Inflammatory macrophage (primary cell): ENCODE data around the gene TDO2.
"Not testable (repeated sequence)": the region's sequence is repeated elsewhere in the genome, so short reads cannot be mapped to it uniquely, and the experiment has no call there.

Experiments
- DNase-seq, 2 donors: peaks; one replicate each; pipeline ENCODE4 v3.0.0-alpha.2; 2020 to 2022
- total RNA-seq, 18 experiments: gene quantifications; one replicate each; lab custom pipeline; 2026; ENCODE audit warnings: mixed read lengths in 6 of 18, inconsistent platforms in 2 of 18; lab: John Stamatoyannopoulos, UW

TDO2 gene
- 0 to 1.2 (median 0.22) reads per million in 18 experiments for total RNA-seq

DNA sequence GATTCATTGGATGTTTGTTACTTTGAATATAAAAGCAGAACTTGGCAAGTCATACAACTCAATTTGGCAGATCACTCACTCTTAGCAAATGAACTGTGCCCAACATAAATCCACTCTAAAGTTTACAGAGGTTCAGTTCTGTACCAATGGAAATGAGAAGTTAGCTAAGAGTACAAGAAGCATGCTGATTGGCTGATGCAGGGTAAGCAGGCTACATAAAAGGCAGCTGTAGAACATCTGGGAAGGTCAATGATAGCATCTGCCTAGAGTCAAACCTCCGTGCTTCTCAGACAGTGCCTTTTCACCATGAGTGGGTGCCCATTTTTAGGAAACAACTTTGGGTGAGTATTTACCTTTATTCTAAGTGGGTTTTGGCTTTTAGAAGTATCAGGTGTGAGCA, at the start of gene TDO2:
Gene TDO2 (plus strand): TSS at position 244 of the 400 bp plus-strand sequence. CDS start 63 bp downstream, at position 307.
- DNase-seq: no peak

DNA sequence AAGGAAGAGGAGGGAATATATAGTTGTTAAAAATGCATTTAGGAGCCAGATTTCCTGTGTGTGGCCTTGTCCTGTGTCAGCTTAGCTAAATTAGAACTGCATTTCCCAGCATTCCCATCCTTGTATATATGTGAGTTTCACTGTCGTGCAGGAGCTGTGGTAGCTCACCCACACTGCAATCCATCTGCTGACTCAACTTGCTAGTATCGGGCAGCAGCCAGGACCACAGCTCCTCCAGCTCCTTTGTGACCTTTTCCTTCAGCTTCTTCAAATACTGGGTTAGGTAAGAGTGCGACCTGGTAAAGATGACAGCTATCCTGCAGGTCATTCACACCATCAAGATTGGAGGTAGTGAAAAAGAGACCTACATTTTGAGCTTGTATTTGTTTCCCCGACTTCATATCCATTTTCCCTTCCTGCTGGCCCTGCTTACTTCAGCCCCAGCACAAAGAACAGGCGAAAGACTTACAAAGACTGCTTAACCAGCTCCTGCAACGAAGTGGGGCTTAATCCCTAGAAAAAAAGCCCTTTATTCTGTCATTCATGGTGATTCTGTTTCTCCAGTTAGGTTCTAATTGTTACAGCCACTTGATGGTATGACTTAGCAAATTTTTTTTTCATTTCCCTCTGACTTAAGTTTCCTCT, 48.8 kb upstream of the TDO2 start:
- no peak for DNase-seq

DNA sequence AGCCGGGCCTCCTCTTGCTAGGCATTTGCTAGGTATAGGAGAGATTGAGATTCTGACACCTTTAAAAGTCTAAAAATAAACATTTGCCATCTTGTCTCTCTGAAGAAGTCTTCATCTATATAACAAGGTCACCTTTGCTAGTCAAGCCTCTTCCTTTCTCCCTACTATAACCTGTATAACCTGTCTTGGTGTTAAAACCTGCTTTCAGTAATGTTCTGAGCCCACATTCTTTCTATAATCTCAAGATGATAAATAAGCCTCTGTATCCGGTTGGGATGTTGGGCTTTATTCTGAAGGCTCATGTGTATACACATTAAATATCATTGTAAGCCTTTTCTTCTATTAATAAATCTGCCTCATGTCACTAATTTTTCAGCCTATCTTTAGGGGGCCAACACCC, 47.6 kb upstream of the TDO2 start:
- DNase-seq: no peak

DNA sequence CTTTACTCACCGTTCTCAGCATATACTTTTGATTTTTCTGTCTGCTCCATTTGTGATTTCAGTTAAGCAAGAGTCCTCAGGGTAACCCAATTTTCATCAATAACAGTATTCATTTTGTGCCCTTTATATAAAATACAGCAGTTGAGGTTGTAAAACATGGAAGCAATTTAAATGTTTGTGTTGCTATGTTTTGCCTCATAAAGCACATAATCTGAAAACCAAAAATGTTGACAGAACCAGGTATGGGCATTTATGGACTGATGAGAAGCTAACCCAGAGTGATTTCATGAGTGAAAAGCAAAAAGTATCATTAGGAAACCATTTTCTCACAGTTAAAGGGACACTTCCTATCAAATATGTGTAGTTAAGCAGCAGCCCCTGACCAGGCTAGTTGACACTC, 37.3 kb upstream of the TDO2 start, which contains the start of gene ASIC5:
Gene ASIC5 (minus strand): TSS at position 101 of the 400 bp plus-strand sequence. CDS start 51 bp downstream, at position 50.
- DNase-seq: no peak

DNA sequence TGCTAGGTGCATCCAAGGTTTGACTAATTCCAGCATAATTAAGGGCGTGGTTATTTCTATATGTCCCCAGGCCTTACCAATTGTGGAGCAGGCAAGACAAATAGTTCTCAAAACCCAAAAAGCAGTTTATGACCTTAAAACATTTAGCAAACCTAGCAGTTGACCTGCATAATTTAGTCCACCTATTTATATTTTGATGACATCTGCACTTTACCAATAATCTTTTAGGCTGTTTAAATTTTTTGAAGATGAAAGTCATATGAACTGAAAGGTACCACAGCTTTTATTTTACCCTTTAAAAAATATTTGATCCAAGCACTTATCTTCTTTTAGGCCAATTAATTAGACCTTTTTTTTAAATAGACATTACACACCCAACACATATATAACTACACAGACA, 27.6 kb upstream of the TDO2 start:
- DNase-seq: no peak

DNA sequence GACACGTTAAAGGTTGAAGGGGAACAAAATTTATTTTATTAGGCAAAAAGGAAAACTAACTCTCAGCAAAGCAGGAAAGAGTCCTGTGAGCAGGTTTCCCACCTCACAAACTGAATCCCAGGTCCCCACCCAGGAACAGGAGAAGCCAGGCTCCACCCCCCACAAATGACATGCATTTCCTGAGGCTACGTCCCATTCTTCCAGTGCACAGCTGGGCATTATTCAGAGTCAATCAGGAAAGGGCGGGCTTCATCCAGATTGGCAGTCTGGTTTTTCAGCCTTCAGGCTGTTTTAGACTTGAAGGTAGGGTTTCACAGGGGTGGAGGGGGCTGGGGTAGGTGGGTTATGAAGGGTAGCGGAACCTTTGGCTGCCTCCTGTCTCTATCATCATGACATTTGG, 25.5 kb upstream of the TDO2 start:
- DNase-seq: no peak

DNA sequence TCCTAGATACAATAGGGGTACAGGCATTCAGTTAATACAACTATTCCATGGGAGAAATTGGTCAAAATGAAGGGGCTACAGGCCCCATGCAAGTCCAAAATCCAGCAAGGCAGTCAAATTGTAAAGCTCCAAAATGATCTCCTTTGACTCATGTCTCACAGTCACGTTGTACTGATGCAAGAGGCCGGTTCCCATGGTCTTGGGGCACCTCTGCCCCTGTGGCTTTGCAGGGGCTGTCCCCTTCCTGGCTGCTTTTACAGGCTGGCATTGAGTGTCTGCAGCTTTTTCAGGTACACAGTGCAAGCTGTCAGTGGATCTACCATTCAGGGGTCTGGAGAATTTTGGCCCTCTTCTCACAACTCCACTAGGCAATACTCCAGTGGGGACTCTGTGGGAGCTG, 24.9 kb upstream of the TDO2 start:
- no peak for DNase-seq

DNA sequence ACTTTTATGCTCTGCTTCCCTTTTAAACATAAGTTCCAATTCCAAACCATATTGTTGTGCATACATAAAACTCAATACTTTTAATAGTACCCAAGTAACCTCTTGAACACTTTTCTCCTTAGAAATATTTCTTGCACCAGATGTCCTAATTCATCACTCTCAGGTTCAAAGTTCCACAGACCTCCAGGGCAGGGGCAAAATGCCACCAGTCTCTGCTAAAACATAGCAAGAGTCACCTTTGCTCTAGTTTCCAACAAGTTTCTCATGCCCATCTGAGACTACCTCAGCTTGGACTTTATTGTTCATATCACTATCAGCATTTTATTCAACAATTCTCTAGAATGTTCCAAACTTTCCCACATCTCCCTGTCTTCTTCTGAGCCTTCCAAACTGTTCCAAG, 23.7 kb upstream of the TDO2 start:
- no peak for DNase-seq

DNA sequence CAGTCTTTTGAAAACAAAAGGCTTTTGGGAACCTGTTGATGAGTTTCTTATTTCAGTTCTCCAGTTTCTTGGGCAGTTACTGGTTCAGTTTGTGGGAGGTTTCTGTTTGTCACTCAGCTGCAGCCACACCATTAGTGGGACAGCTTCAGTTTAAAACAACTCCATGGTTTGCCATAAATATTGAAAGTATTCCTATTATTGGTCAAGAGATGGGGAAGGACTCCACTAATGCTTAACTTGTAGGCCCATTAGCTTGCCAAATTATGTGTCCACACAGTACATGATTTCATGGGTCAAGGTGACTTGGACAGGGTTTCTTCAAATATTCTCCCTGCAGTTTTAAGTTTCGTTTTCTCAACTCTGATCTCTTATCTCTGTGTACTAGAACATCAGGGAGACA, 21.9 kb upstream of the TDO2 start:
- DNase-seq: no peak

DNA sequence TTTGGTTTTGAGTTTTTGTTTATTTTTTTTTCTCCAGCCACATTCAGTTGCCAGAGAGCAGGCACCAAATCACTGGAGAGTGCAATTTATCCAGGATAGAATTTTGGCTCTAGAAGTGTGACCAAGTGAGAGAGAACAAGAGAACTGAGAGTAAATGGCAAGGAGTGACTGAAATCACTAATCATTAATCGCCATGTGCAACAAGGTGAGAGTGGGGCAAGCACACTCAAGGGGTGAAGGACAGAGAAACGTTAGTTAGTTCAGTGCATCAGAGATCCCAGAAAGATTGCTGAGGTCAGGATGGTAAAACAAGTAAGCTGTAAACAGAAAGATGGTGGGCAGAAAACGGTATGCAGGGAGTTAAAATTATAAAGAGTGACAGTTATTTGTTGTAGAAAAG, 19.6 kb upstream of the TDO2 start:
- no peak for DNase-seq

DNA sequence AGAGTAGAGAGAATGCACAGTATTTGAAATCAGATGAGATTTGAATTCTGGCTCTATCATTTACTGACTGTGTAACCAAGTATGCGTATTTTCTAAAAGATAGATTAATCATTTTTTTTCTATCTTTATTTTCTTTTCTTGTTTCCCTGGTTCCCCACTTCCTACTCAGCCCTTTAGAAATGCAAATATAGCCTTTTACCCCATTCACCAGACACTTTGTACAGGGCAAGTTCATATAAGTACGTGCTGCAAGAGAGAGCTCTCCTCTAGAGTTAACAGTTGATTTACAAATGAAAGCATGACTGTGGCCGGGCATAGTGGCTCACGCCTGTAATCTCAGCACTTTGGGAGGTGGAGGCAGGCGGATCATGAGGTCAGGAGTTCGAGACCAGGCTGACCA, 17.8 kb upstream of the TDO2 start:
- DNase-seq: no peak

DNA sequence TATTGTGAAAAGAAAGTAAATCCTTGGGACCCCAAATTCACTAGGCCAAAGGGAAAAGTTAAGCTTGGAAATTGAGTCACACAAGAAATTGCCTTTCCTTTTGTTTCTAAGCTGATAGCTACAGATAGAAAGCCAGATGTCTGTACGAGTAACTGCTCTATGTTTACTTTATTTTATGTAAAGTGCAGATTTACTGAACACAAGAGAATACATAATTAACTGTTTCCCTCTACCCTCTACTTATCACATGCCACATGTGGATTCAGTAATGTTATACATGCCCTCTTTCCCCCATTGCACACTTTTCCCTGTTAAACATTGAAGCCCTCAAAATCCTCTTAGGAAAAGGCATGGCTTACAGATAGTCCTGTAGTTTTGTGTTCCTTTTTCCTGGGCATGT, 16.5 kb upstream of the TDO2 start:
- DNase-seq: no peak

DNA sequence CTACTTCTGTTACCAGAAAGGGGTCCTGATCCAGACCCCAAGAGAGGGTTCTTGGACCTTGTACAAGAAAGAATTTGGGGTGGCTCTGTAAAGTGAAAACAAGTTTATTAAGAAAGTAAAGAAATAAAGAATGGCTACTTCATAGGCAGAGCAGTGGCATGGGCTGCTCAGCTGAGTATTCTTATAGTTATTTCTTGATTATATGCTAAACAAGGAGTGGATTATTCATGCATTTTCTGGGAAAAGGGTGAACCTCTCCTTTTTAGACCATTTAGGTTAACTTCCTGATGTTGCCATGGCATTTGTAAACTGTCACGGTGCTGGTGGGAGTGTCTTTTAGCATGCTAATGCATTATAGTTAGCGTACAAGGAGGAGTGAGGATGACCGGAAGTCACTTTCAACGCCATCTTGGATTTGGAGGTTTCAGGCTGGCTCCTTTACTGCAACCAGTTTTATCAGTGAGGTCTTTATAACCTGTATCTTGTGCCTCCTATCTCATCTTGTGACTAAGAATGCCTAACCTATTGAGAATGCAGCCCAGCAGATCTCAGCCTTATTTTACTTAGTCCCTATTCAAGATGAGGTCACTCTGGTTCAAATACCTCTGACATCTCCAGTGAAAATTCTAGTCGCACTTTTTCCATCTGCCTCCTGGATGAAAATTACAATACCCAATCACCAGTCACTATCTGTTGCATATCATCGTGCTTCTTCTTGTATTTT, 15.5 kb upstream of the TDO2 start:
- DNase-seq: no peak

DNA sequence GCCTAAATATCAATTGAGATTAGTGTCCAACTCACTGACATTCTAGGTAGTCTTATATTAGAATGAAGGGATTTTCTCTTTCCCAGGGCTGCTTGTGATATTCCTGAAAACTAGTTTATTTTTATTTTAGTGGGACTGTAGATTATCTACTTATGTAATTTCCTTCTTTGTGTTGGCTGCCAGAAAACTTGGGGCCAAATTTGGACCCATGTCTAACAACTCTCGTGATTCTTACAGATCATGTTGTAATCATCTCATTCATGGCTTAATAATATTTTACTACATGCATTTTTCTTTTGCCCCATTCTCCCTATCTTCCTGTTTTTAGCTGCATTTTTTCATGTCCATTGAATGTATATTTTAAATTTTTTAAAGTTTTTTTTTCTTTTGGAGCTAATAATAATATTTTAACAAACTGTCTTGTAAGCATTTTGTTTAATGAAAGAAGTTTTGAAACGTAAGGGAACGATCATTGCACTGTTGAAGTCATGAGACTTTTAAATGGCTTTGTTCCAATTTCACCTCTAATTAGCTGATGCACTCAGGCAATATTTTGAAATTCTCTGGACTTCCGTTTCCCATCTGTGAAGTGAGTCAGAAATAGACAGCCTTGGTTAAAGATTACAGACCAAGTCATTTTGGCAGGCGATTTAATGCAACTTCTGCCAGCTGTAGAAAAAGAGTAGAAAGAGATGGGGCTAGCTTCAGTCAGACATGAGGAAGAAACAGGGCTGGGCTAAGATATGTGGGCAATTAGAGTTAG, 14.3 kb upstream of the TDO2 start:
- DNase-seq: peak; percentile 62 to 73

DNA sequence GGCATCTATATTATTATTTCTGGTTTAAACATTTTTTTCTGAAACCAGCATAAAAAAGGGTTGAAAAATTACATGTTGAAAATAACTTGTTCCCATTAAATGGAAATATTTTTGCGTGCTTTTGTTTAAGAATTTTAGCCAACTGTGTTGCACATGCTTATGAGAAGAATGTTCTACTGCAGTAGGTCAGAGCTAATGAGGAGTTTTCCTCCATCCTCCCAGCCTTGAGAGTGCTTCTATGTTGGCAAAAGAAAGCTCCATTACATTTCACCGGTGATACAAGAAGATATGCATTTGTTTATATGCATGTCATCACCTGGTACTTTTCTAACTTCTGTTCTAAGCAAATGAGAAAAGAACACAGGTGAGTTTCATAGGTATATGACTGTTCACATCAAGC, 13.6 kb upstream of the TDO2 start:
- DNase-seq: no peak

DNA sequence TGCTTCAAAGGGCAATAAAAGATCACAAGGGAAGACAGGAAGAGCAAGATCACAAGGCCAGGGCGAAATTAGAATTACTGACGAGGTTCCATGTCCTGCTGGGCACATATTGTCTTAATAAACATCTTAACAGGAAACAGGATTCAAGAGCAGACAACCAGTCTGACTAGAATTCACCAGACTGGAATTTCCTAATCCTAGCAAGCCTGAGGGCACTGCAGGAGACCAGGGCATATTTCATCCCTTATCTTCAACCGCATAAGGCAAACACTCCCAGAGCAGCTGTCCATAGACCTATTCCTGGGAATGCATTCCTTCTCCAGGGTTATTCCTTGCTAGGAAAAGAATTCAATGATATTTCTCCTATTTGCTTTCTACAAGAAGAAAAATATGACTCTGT, 12.4 kb upstream of the TDO2 start:
- no peak for DNase-seq

DNA sequence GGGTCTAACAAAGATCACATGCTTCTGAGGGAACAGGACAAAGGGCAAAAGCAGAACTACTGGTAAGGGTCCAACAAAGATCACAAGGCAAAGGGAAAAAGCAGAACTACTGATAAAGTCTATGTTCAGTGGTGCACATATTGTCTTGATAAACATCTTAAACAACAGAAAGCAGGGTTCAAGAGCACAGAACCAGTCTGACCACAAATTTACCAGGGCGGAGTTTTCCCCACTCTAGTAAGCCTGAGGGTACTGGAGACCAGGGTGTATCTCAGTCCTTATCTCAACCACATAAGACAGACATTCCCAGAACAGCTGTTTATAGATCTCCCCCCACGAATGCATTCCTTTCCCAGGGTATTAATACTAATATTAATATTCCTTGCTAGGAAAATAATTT, 5.1 kb upstream of the TDO2 start:
- DNase-seq: not testable (repeated sequence)

DNA sequence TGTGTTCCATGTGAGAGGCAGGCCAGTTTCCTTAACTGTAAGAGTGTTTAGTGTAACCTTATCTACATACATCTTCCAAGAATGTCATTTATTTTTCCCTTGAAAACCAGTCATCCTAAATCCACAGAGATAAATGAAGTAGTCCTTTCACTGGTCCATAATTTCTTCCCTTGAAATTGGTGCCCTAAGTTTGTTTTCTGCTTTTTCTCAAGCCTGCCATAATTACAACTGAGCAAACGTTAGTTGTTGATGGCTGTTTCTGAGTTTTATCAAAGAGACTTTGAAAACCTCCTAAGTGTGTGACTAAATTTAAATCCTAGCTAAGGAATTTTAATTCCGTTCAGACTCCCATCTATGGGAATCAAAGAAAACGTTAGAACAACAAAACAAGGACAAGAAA, 3.6 kb upstream of the TDO2 start:
- DNase-seq: no peak

DNA sequence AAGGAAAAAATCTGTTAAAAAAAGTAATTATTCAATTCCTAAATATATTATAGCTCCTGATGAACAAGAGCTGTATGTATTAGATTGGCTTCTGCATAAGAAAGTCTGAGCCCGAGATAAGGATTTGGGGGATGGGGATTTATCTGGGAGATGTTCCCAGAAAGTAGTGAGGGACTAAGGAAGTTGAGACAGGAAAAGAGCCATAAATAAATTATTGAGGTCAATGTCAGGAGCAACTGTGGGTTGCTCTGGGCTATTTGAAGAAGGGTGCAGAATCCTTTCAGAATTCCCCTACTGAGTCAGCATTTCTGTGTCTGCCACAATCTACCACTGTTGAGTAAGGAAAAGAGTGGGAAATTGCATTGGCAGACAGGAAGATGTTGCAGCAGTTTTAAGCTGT, 3.1 kb upstream of the TDO2 start:
- no peak for DNase-seq

DNA sequence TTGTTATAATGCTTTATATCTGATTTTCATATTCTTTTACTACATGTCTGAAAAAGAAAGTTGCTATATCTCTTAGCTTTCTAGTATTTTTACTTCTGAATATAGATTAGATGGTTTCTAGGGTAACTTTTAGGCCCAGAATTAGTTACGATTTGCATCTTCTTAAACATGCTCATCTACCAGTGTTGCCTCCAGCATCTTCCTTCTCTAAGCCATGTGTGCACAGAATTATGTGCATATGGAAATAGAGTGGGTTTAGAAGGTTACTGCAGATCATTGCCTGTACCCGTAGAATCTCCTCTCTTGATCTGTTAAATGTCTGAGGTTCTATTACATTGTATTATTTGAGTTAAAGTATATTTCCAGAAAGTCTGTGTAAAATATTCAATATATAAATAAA, 2.5 kb upstream of the TDO2 start:
- no peak for DNase-seq

DNA sequence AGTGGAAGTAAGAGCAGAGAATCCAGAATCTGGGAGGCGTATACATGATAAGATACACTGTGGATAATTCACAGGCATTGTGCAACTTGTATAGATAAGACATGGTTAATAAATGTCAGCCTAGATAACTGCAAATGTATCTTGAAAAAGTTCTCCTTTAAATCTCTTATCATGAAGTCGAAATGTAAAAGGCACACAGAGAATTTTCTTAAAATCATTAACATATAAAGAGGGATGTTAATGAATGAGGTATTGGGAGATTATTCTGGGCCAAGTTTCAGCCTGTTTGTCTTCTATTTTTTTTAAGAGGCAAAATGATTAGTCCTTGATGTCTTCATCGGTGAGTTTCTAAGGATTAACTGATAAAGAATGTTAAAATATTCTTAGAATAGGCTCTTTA, 835 bp downstream of the TDO2 start:
- DNase-seq: no peak

DNA sequence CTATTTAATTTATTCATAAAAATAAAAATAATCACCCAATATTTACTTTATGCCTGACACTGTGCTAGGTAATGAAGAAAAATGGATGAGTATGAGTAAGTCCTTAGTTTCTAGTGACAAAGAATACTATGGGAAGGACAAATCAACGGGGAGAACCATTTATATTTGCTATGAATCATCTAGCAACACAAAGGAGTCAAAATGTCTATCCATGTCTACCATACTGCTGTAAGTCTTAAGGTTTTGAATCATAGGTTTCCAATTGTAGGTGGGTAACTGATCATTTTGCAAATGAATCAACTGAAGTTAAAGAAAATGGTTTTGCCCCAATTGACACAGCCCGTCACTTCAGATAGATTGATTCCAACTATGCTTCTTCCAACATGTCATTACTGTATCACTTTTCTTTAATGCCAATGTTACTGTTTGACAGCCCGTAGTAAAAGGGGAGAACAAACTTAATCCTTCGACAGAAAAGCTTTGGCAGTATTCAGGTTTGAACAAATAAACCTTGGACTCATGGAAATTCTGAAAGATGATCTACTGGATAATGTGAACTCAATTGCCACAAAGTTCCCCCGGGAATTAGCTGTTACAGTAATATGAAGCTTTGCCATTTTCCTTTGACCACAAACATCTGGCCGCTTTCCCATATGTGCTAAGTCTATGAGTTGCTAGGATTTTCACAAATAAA, 3.2 kb downstream of the TDO2 start:
- no peak for DNase-seq

DNA sequence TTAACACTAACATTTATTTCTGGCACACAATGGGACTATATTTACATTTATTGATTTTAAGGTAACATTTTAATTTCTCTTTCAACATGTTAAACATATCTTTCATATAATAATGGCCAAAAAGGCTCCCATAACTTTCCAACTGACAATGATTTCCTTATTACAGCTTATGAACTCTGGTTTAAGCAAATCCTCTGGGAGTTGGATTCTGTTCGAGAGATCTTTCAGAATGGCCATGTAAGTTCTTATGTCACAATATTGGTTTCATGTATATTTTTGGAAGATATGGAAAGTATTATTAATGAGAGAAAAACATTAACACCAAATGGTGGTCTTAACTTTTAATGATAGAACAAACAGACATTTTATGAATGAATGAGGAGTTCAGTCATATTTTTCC, 4.1 kb downstream of the TDO2 start:
- DNase-seq: no peak
